Astrocyte (in vitro differentiated cells and primary cell): ENCODE results near the gene TRMT1L.

Experiments used
- CTCF ChIP-seq: IDR thresholded peaks from 2 replicates; pipeline ENCODE4 v1.5.1; 2011; ENCODE audit warnings: low read depth, mild to moderate bottlenecking, inconsistent platforms, low read length, moderate library complexity; ENCODE audit not compliant: insufficient read depth
- EZH2 ChIP-seq: IDR thresholded peaks from 2 replicates; pipeline ENCODE4 v1.6.1; 2012; ENCODE audit warnings: mild to moderate bottlenecking, low read length, inconsistent platforms; ENCODE audit not compliant: insufficient read depth

- TF ChIP-seq CTCF (no peak), EZH2 (no peak)
Observed at GRCh38 chr1:185080422-185080821, 76.3 kb downstream of the TRMT1L start.
